Parietal lobe (tissue), 1 donor: ENCODE measurements around the gene AURKB. TPM values are rescaled to one million over a fixed set of nuclear protein-coding genes. Genes with fewer than 3 reads are reported as not detected.

ENCODE experiments used
- total RNA-seq: library from RNA; depleted of rRNA; stranded (reverse); fragments of >200 nt; gene quantifications from one replicate; pipeline ENCODE4 v1.2.3, GENCODE V29; 2014

Gene AURKB
- total RNA-seq, result 10.0 TPM

DNA sequence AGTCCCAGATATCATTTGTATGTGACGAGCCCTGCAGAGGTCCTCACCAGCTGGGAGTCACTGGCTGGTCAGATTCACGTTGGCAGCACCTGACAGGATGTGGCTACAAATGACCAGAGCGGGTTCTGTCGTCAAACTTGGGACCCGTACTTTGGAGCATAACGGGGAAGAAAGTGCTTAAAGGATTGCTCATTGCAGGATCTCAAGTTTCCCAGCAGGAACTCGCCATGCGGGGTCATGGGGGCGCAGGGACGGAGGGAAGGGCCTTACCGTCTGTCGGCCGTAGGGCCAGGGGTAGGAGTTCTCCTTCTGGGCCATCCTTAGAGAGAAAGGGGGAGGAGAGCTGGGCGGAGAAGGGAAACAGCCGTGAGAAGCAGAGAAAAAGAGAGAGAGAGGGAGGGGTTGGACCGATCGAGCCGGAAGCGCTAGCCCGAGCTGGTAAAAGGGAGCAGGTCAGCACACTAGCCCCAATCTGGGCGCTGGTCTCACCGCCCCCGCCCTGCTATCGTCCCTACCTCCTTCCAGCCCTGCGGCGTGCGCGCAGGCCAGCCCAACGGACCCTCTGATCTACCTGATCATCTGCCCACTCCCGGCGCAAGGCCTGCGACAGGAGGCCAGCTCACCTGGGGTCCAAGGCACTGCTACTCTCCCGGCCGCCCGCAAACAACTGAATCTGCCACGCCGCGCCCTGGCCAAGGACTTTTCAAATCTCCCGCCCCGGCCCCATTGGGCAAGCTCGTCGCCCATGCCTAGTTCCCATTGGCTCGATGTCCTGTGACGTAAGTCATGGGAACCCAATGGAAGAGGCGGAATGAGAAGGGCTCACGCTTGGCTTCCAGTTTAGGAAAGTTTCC is at the start of gene AURKB:
AURKB (minus strand) TSS at position 669 of the 854 bp plus-strand sequence; CDS start at position 318, 351 bp downstream.

DNA sequence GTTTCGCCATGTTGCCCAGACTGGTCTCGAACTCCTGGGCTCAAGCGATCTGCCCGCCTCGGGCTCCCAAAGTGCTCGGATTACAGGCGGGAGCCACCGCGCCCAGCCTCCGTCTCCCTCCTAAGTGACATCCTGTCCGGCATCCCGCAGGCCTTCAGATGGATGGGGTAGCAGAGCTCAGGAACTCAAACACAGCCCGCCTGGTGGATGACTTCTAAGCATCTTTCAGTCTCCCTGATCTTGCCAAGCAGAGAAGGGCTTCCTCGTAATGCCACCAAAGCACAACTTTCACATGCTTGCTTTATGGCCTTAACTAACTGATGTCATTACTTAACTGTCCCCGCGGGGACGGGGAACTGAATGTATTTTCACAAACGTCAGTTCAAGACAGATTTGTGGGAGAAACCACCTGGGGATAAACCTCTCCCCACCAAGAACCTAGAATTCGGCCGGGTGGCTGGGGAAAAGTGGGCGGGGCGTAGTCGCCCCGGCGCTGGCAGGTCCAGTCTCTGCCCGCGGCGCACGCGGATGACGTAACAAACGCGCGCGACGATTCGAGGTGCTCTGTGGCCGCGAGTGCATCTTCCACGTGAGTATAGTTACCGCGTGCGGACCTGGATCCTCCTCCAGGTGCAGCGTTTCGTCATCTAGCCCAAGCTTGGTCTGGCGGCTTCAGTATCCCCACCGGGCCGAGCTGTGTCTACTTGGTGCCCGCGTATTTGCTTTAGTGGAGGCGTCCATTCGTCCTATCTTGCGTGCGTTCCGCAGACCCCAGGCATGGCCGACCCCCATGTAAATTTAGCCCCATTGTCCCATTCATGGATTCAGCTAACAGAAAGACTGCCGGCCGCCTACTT is 38.6 kb upstream of the AURKB start, which contains the start of gene PFAS:
PFAS (plus strand) TSS at position 539 of the 857 bp plus-strand sequence. CDS start 4,649 bp downstream, outside the sequence.

DNA sequence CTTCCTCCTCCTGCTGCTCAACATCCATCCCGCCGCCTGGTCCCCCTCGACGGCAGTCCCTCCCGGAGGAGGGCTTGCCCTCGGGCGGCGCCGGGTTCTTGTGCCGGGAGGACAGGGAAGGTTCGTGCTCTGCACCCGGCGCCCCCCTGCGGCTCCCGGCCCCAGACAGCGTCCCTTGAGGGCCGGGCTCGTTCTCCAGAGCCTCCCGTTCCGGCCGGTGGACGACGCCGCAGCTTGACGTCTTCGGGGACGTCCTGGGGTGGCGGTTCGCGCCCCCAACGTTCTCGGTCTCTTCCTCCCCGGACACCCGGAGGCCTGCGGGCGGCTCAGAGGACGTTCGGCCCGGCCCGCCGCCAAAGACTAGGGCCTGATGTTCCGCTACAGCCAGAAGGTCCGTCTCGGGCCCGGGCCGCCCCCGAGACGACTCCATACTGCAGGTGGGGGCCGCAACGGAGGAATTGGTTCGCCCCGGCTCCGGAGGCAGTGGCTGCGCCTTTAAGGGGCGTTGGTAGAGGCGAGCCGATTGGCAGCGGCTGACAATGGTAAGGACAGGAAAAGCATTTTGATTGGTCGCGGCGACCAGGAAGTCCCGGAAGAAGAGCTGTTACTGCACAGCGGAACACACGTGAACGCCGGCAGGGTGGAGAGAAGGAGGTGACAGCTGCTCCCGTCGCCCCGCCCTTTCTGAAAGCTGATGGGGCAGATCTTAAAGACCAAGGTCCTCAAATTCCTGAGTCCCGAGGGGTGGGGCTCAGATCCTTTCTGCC is 20.5 kb downstream of the AURKB start, which contains the start of gene BORCS6:
BORCS6 (minus strand) TSS at position 470 of the 767 bp plus-strand sequence; CDS start at position 430, 40 bp downstream.

DNA sequence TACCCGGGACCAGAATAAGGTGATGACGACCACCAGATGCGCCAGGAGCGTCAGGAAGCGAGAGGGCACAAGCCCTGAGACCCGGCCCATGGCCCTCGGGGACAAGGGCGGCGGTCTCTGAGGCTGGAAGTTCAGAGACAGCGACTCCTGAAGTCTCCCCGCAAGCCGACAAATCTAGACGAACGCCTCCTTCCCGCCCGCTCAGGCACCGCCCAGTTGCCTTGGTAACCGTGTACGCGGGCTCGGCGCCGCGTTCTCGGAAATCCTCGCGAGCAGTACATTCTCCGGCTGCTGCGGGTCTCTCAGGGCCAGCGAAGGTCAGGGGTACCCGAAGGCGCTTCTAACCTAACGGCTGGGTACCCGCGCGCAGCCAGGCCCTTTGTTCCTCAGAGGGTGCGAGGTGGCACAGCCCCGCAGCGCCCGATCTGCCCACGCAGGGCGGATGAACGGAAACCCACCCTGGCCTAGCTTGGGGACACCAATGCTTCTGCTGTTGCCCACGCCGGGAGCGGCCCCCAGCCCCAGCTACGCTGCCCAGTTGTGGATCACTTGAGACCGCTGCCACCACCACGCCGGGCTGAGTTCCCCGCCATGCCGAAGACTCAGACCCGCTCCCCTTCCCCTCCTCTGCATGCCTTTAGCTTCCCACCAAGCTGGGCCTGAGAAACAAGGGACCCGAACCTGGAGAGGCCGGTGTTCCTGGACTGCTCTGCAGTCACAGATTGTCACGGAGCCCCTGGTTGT is 34.0 kb downstream of the AURKB start, which contains the start of gene TMEM107:
TMEM107 (minus strand) TSS at position 184 of the 744 bp plus-strand sequence; CDS start at position 90, 94 bp downstream.

DNA sequence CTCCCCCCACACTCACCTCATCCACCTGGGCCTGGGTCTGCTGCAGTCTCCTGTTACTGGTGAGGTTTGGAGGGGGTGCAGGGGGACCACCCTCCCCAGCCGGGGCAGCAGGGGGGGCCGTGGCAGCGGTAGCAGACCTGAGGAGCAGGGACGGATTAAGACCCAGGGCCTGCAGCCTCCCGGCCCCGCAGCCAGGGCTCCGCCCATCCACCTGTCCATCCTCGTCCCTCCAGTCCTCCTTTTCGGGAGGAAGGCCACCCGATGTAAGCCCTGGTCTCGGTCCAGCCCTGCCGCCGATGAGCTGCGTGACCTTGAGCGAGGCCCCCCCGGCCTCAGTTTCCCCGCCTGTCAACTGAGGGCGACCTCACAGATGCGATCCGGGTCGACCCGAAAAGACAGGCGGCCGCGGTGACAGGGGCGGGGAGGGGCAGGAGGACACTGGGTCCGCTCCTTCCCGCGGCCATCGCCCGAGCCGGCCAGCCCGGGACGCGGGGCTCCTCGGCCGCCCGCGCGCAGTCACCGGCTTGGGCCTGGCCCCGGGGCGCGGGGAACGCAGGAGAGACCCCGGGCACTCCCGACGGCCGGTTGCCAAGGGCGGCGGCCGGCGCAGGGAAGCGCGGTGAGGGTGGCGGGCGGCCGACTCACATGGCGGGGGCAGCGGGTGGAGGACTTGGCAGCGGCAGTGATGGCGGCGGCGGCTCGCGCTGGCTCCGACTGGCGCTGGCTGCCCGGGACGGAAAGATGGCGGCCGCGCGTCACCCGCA is 48.0 kb downstream of the AURKB start, which contains the start of gene VAMP2:
VAMP2 (minus strand) TSS at position 716 of the 764 bp plus-strand sequence; CDS start at position 647, 69 bp downstream.

Other genes starting within 250 kb of the AURKB start
- not detected for gene GUCY2D, start 208.0 kb downstream of the AURKB start, total RNA-seq
- gene ALOX15B, start 171.5 kb downstream of the AURKB start, total RNA-seq, result not detected
- gene ALOX12B, start 122.9 kb downstream of the AURKB start, total RNA-seq, result 0.63 TPM
- 0.63 TPM for gene ALOXE3, start 92.1 kb downstream of the AURKB start, total RNA-seq
- gene HES7, start 86.5 kb downstream of the AURKB start, total RNA-seq, result 1.9 TPM
- gene PER1, start 58.2 kb downstream of the AURKB start, total RNA-seq, result 16.6 TPM
- gene VAMP2, start 47.6 kb downstream of the AURKB start, total RNA-seq, result 40.7 TPM
- gene TMEM107, start 34.2 kb downstream of the AURKB start, total RNA-seq, result 17.5 TPM
- 4.1 TPM for gene BORCS6, start 20.4 kb downstream of the AURKB start, total RNA-seq
- 36.0 TPM for gene CTC1, start 37.5 kb upstream of the AURKB start, total RNA-seq
- 35.1 TPM for gene PFAS, start 38.7 kb upstream of the AURKB start, total RNA-seq
- 5.6 TPM for gene RANGRF, start 78.1 kb upstream of the AURKB start, total RNA-seq
- 0.31 TPM for gene SLC25A35, start 84.8 kb upstream of the AURKB start, total RNA-seq
- gene ARHGEF15, start 99.7 kb upstream of the AURKB start, total RNA-seq, result 0.63 TPM
- gene ODF4, start 129.3 kb upstream of the AURKB start, total RNA-seq, result not detected
- gene RPL26, start 172.6 kb upstream of the AURKB start, total RNA-seq, result 3,473 TPM
- gene RNF222, start 187.3 kb upstream of the AURKB start, total RNA-seq, result not detected
- 70.7 TPM for gene NDEL1, start 225.3 kb upstream of the AURKB start, total RNA-seq